Endothelial cell of umbilical vein (primary cell): ENCODE results near the gene ZPR1. TPM values are rescaled to one million over a fixed set of nuclear protein-coding genes. Genes with fewer than 3 reads are reported as not detected.

ENCODE experiments used
- BruUV-seq: library from RNA; stranded (reverse); fragments of 400-500 nt; replicated peaks from 2 replicates; lab custom pipeline; 2021; lab: Mats Ljungman, UMichigan
- CTCF ChIA-PET: fragments of 300-600, 350-600 bp; sonication (Branson Sonifier 250); formaldehyde crosslinking; loops from one replicate; lab custom pipeline; 2021; ENCODE audit warnings: antibody characterized with exemption, inconsistent platforms; lab: Charles Lee
- POLR2A ChIA-PET: fragments of 300-600, 350-600 bp; sonication (Branson Sonifier 250); formaldehyde crosslinking; loops from one replicate; lab custom pipeline; 2021; ENCODE audit warnings: antibody characterized with exemption, inconsistent platforms; lab: Charles Lee
- DNase-seq: peaks from one replicate; pipeline ENCODE4 v3.0.0-alpha.2; 2011; ENCODE audit warnings: low read depth, low spot score
- FAIRE-seq: peaks from 2 replicates; lab custom pipeline; 2011; peaks lifted over from hg19 to GRCh38; lab: Jason Lieb, UNC
- H2AFZ ChIP-seq: 2 replicates; pipeline ENCODE4 v1.6.0; 2012; ENCODE audit warnings: low read depth, low read length, control low read depth, inconsistent platforms
- H3K27ac ChIP-seq: 2 replicates; pipeline ENCODE4 v1.5.1; 2011; ENCODE audit warnings: low read depth, mild to moderate bottlenecking, control low read depth, low read length, moderate library complexity; ENCODE audit not compliant: insufficient read depth
- H3K27me3 ChIP-seq, 2 experiments: 2 replicates each; pipeline versions ENCODE4 v1.6.0 to v1.6.1; 2011; ENCODE audit warnings: low read length in 2 of 2, mixed read lengths in 1 of 2; ENCODE audit not compliant: control insufficient read depth in 2 of 2, insufficient read depth in 2 of 2
- H3K36me3 ChIP-seq, 2 experiments: 2 replicates in 1 of 2; 3 replicates in 1 of 2; pipeline ENCODE4 v1.5.1; 2011; ENCODE audit warnings: low read length in 2 of 2, mild to moderate bottlenecking in 1 of 2, moderate library complexity in 1 of 2; ENCODE audit not compliant: control insufficient read depth in 2 of 2, insufficient read depth in 2 of 2; ENCODE audit errors: extremely low read depth in 1 of 2
- H3K4me1 ChIP-seq: 3 replicates; pipeline ENCODE4 v1.5.1; 2011; ENCODE audit warnings: mild to moderate bottlenecking, low read length; ENCODE audit not compliant: control insufficient read depth, insufficient read depth; ENCODE audit errors: extremely low read depth
- H3K4me2 ChIP-seq: 2 replicates; pipeline ENCODE4 v1.6.1; 2011; ENCODE audit warnings: low read length, control low read depth, mixed read lengths; ENCODE audit not compliant: insufficient read depth
- H3K4me3 ChIP-seq, 3 experiments: fragments of 200-600 bp in 1 of 3; sonication (generic), shearing (Covaris generic) in 1 of 3; replicated peaks in 1 of 3; 2 replicates each; pipeline ENCODE4 v1.5.1; 2011 to 2016; ENCODE audit warnings: control low read depth in 3 of 3, low read length in 3 of 3, mild to moderate bottlenecking in 2 of 3, inconsistent platforms in 1 of 3, low read depth in 1 of 3, moderate library complexity in 1 of 3; ENCODE audit not compliant: insufficient read depth in 1 of 3
- H3K79me2 ChIP-seq: 2 replicates; pipeline ENCODE4 v1.6.0; 2012; ENCODE audit warnings: low read length, inconsistent platforms; ENCODE audit not compliant: control insufficient read depth, insufficient read depth
- H3K9ac ChIP-seq: replicated peaks from 2 replicates; pipeline ENCODE3; 2011; ENCODE audit warnings: low read length, control low read depth; ENCODE audit not compliant: insufficient read depth; ENCODE audit errors: extremely low read depth
- H3K9me1 ChIP-seq: replicated peaks from 3 replicates; pipeline ENCODE4 v1.6.0; 2011; ENCODE audit warnings: mild to moderate bottlenecking, low read length; ENCODE audit not compliant: control insufficient read depth, insufficient read depth; ENCODE audit errors: extremely low read depth
- H3K9me3 ChIP-seq: replicated peaks from 2 replicates; pipeline ENCODE4 v1.5.1; 2012; ENCODE audit warnings: low read length, inconsistent platforms; ENCODE audit not compliant: control insufficient read depth, insufficient read depth
- H4K20me1 ChIP-seq: replicated peaks from 2 replicates; pipeline ENCODE3; 2011; ENCODE audit warnings: mild to moderate bottlenecking, low read length; ENCODE audit not compliant: control insufficient read depth, insufficient read depth; ENCODE audit errors: extremely low read depth
- EZH2 ChIP-seq: IDR thresholded peaks from 2 replicates; pipeline ENCODE4 v1.6.1; 2012; ENCODE audit warnings: borderline replicate concordance, low read depth, mild to moderate bottlenecking, moderate library complexity, low read length, inconsistent platforms; ENCODE audit not compliant: severe bottlenecking
- FOS ChIP-seq: IDR thresholded peaks from 2 replicates; pipeline ENCODE4 v1.6.1; 2011; ENCODE audit warnings: mild to moderate bottlenecking, low read length, moderate library complexity, borderline replicate concordance; ENCODE audit not compliant: insufficient read depth
- GATA2 ChIP-seq: IDR thresholded peaks from 2 replicates; pipeline ENCODE4 v1.7.0; 2011; ENCODE audit warnings: low read depth, mild to moderate bottlenecking, moderate library complexity, mixed read lengths, low read length; ENCODE audit not compliant: insufficient read length, insufficient read depth
- JUN ChIP-seq: IDR thresholded peaks from 2 replicates; pipeline ENCODE4 v1.6.1; 2011; ENCODE audit warnings: borderline replicate concordance, low read depth; ENCODE audit not compliant: insufficient read length, insufficient read depth
- MYC ChIP-seq: IDR thresholded peaks from one replicate; pipeline ENCODE4 v1.6.1; 2011; ENCODE audit warnings: mild to moderate bottlenecking, low read depth, low read length
- POLR2A ChIP-seq: IDR thresholded peaks from 2 replicates; pipeline ENCODE4 v1.6.1; 2012; ENCODE audit warnings: low read depth, mild to moderate bottlenecking, control low read depth, low read length
- POLR2AphosphoS5 ChIP-seq: IDR thresholded peaks from 2 replicates; pipeline ENCODE4 v1.6.1; 2012; ENCODE audit warnings: low read depth, mild to moderate bottlenecking, control low read depth, low read length, moderate library complexity; ENCODE audit not compliant: insufficient read depth
- dilution Hi-C: fragments of 300-500 bp; cut with MboI; formaldehyde crosslinking; loops from one replicate; pipeline ENCODE4 v1.15.0; 2019; ENCODE audit warnings: low sequenced_read_pairs; ENCODE audit not compliant: extremely low pct_ligation_motif_present
- intact Hi-C: fragments of 100-400 bp; cut with micrococcal nuclease; formaldehyde crosslinking; loops from one replicate; pipeline ENCODE4 v1.10.0; 2022
- polyA plus RNA-seq, 4 experiments: library from polyadenylated mRNA; depleted of rRNA in 3 of 4; stranded (reverse) in 3 of 4; unstranded in 1 of 4; fragments of >200 nt; gene quantifications; 2 replicates each; pipeline versions ENCODE4 v1.2.1 to v1.2.3, GENCODE V29; 2011 to 2012; ENCODE audit warnings: missing spikeins in 1 of 4
- total RNA-seq: library from RNA; stranded (reverse); gene quantifications from 2 replicates; pipeline ENCODE4 v1.2.3, GENCODE V29; 2021
- TF ChIP-seq, protein P1 (sequence below): IDR thresholded peaks from 2 replicates; pipeline ENCODE4 v1.6.1; 2011; ENCODE audit not compliant: insufficient read depth, insufficient read length

ZPR1 gene
- total and polyA plus RNA-seq, 2 donors (not counting 3 experiments of a cell fraction or from before 2014, with no cell fraction given): 22.6 to 54.5 TPM

DNA sequence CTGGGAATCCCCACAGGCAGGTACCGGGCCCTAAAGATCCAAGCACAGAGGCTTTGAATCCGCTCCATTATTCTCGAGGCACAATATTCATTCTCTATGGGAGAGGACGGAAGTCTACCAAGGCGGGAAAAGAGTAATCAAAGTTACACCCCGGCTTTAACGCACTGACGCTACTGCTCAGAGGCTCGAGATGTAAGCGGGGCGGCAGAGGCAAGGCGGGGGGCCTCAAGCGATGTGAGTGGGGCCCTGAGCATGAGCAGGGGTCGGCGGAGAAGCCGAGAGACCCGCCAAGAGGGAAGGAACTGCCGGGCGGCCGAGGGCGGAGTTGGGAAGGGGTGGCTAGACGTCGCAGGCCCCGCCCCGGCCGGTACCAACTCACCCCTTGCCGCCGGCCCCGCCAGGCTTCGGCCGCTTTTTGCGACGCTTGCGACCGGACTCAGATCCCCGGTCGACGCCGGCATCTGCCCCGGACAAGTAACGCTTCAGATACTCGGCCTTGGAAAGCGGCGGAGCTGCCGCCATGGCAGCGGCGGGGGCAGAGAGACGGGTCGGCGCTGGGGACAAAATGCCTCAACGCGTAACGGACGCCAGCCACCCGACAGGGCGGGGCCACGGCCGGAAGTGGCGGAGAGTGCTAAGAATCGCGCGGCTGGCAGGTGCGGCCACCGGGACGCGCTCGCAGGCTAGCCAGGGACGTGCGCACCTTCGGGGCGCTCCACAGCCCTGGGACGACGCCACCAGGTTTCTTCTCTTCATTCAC lies 15.2 kb downstream of the ZPR1 start, which contains the start of gene BUD13:
BUD13 (minus strand) TSS at position 545 of the 760 bp plus-strand sequence; CDS start at position 522, 23 bp downstream.
- dilution Hi-C loops (no loop called here), intact Hi-C loops (loop anchor here (1.0 kb wide), 2 partner anchors 16 to 371 kb away; partner anchors contain the start of gene ZPR1)
- POLR2A ChIA-PET: no interaction called here
- H3K9ac ChIP-seq: peak within 1 kb of the TSS; percentile 96
- H3K4me2 ChIP-seq: peak within 1 kb of the TSS; percentile 97
- no peaks in the 10 kb centered on the region for H3K9me3 ChIP-seq
- peaks cover 2% of the 10 kb centered on the region in 2 experiments for H3K36me3 ChIP-seq
- peak within 1 kb of the TSS; percentile 89 for H3K27ac ChIP-seq
- TF ChIP-seq FOS: no peak
- TF ChIP-seq POLR2AphosphoS5: peak; percentile 94
- TF ChIP-seq POLR2A: peak; percentile 84
- TF ChIP-seq EZH2: no peak
- TF ChIP-seq, protein P1, sequence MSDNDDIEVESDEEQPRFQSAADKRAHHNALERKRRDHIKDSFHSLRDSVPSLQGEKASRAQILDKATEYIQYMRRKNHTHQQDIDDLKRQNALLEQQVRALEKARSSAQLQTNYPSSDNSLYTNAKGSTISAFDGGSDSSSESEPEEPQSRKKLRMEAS: peak; percentile 51
- BruUV-seq: no TSS peak
- peak within 1 kb of the TSS; percentile 65 to 97 (median 96) for H3K4me3 ChIP-seq
- no peaks in the 10 kb centered on the region for H3K9me1 ChIP-seq
- peak; percentile 86 for DNase-seq
- peaks cover 23% of the 10 kb centered on the region for H3K79me2 ChIP-seq
- CTCF ChIA-PET: interaction anchor here (0.8 kb wide), 1 partner anchor 63 kb away, joined by 4 read pairs; no protein-coding TSS in a partner anchor
- peaks cover 12% of the 10 kb centered on the region for H3K4me1 ChIP-seq
- H3K27me3 ChIP-seq: no peaks in the 10 kb centered on the region
- FAIRE-seq: peak; percentile 86
- H4K20me1 ChIP-seq: no peaks in the 10 kb centered on the region
- H2AFZ ChIP-seq: peak within 1 kb of the TSS; percentile 92

DNA sequence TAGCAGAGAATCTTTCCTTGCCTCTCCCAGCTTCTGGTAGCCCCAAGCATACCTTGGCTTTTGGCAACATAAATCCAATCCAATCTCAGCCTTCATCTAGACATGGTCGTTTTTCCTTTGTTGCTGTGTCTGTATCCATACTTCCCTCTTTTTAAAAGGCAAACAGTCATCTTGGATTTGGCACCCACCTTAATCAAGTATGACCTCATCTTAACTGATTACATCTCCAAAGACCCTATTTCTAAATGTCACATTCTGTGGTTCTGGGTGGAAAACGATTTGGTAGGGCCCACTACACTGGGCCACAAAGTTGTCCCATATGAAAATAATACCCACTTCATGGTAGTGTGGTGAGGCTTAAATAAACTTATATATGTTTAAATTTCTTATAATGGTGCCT lies 15.9 kb downstream of the ZPR1 start:
- H3K27me3 ChIP-seq: no peaks in the 10 kb centered on the region
- peaks cover 25% of the 10 kb centered on the region for H3K79me2 ChIP-seq
- H3K4me2 ChIP-seq: peak overlapping the region; percentile 97
- peak overlapping the region; percentile 65 to 97 (median 96) for H3K4me3 ChIP-seq
- H3K4me1 ChIP-seq: peaks cover 12% of the 10 kb centered on the region
- FAIRE-seq: no peak
- ChIA-PET CTCF (no interaction called here), POLR2A (no interaction called here)
- no peaks in the 10 kb centered on the region for H3K9me3 ChIP-seq
- H4K20me1 ChIP-seq: no peaks in the 10 kb centered on the region
- H3K27ac ChIP-seq: peak overlapping the region; percentile 89
- no peak overlapping the region for H2AFZ ChIP-seq
- no peaks in the 10 kb centered on the region for H3K9me1 ChIP-seq
- BruUV-seq: no TSS peak
- DNase-seq: no peak
- intact Hi-C loops: loop anchor here (1.0 kb wide), 1 partner anchor 16 kb away; the partner anchor contains the start of gene ZPR1
- dilution Hi-C loops: no loop called here
- no peak for TF ChIP-seq POLR2AphosphoS5
- peak; percentile 28 for TF ChIP-seq JUN
- TF ChIP-seq, protein P1: no peak
- TF ChIP-seq GATA2: peak; percentile 14
- no peak for TF ChIP-seq MYC
- peak overlapping the region; percentile 96 for H3K9ac ChIP-seq
- peaks cover 0 to 2% of the 10 kb centered on the region in 2 experiments for H3K36me3 ChIP-seq
